ENCODE measurements around the gene TMEM185A.
"Not testable (repeated sequence)": the region's sequence is repeated elsewhere in the genome, so short reads cannot be mapped to it uniquely, and the experiment has no call there.

DNA sequence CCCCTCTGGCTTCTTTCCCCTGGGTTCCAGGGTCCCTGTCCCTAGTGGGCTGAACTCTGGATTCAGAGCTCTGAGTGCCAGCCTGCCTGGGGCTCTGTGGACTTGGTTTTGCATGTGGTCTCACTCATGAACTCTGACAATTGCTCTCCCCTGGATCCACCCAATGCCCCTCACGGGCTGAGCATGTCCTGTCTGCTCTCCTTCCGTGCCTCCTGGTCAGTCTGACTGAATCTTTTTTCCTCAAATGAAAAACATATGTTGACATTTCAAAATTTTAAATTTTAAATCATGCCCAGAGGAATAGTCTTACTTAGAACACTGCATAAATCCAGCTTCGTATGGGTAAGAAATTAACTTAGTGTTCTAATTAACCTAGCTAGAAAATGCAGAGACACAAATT is 43.5 kb upstream of the TMEM185A start:
- TF ChIP-seq, protein P1, sequence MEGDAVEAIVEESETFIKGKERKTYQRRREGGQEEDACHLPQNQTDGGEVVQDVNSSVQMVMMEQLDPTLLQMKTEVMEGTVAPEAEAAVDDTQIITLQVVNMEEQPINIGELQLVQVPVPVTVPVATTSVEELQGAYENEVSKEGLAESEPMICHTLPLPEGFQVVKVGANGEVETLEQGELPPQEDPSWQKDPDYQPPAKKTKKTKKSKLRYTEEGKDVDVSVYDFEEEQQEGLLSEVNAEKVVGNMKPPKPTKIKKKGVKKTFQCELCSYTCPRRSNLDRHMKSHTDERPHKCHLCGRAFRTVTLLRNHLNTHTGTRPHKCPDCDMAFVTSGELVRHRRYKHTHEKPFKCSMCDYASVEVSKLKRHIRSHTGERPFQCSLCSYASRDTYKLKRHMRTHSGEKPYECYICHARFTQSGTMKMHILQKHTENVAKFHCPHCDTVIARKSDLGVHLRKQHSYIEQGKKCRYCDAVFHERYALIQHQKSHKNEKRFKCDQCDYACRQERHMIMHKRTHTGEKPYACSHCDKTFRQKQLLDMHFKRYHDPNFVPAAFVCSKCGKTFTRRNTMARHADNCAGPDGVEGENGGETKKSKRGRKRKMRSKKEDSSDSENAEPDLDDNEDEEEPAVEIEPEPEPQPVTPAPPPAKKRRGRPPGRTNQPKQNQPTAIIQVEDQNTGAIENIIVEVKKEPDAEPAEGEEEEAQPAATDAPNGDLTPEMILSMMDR (IDR thresholded peaks at IDR 0.05 in 2 of 3, conservative IDR thresholded peaks at IDR 0.05 in 1 of 3; ENCODE audit: control insufficient read depth in 2 of 3, extremely low read depth in 1 of 3, insufficient read depth in 1 of 3, low read depth in 3 of 3, low read length in 3 of 3) = not testable (repeated sequence)
- TF ChIP-seq, protein P2, sequence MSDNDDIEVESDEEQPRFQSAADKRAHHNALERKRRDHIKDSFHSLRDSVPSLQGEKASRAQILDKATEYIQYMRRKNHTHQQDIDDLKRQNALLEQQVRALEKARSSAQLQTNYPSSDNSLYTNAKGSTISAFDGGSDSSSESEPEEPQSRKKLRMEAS (IDR thresholded peaks at IDR 0.05; ENCODE audit: low read depth, low read length) = not testable (repeated sequence)
- TF ChIP-seq, protein P3, sequence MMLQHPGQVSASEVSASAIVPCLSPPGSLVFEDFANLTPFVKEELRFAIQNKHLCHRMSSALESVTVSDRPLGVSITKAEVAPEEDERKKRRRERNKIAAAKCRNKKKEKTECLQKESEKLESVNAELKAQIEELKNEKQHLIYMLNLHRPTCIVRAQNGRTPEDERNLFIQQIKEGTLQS (IDR thresholded peaks at IDR 0.05; ENCODE audit: borderline replicate concordance, extremely low read depth, low read depth, low read length) = not testable (repeated sequence)
- TF ChIP-seq RB1 (IDR thresholded peaks at IDR 0.05; ENCODE audit: borderline replicate concordance); RAD21 (IDR thresholded peaks at IDR 0.05; ENCODE audit: insufficient read depth, low read depth, low read length); POLR2AphosphoS5 (IDR thresholded peaks at IDR 0.05; ENCODE audit: low read length); CREB1 (IDR thresholded peaks at IDR 0.05; ENCODE audit: low read depth): not testable (repeated sequence)

Data from GM12878 (cell line).